Measurements from ENCODE around the gene GAB1.
A peak's percentile ranks its signal among the peaks of the same experiment; 100 is the strongest.

GAB1 gene

GRCh38 chr4:143294310-143294709, 42.4 kb upstream of the GAB1 start:
- no peak for TF ChIP-seq CTCF (IDR thresholded peaks at IDR 0.05; ENCODE audit: low read depth, low read length)
- DNase-seq = peak; percentile 70
- H3K27me3 ChIP-seq = no peaks in the 10 kb centered on the region
- H3K36me3 ChIP-seq = no peaks in the 10 kb centered on the region
- H3K9me3 ChIP-seq = no peaks in the 10 kb centered on the region
- H3K4me1 ChIP-seq = peaks cover 3% of the 10 kb centered on the region; the same call in 1 of the 2 replicates
- no peak overlapping the region for H3K4me3 ChIP-seq (ENCODE audit: low read depth, low read length)

GRCh38 chr4:143294710-143295275, 41.9 kb upstream of the GAB1 start:
- DNase-seq = no peak
- no peak overlapping the region for H3K4me3 ChIP-seq (ENCODE audit: low read depth, low read length)
- no peaks in the 10 kb centered on the region for H3K27me3 ChIP-seq
- no peaks in the 10 kb centered on the region for H3K9me3 ChIP-seq
- peaks cover 3% of the 10 kb centered on the region; the same call in 1 of the 2 replicates for H3K4me1 ChIP-seq
- H3K36me3 ChIP-seq = no peaks in the 10 kb centered on the region
- TF ChIP-seq CTCF (IDR thresholded peaks at IDR 0.05; ENCODE audit: low read depth, low read length) = no peak

- Histone ChIP-seq H3K36me3 (no peaks in the 10 kb centered on the region), H3K4me3 (ENCODE audit: low read depth, low read length) (no peak overlapping the region), H3K27me3 (no peaks in the 10 kb centered on the region), H3K9me3 (no peaks in the 10 kb centered on the region), H3K4me1 (peaks cover 3% of the 10 kb centered on the region; the same call in 1 of the 2 replicates)
- no peak for DNase-seq
- TF ChIP-seq CTCF (IDR thresholded peaks at IDR 0.05; ENCODE audit: low read depth, low read length) = no peak
Observed at GRCh38 chr4:143296397-143297067, 40.1 kb upstream of the GAB1 start.

GRCh38 chr4:143300860-143301259, 35.8 kb upstream of the GAB1 start:
- Histone ChIP-seq H3K36me3 (no peaks in the 10 kb centered on the region), H3K27me3 (no peaks in the 10 kb centered on the region), H3K9me3 (no peaks in the 10 kb centered on the region), H3K4me3 (ENCODE audit: low read depth, low read length) (no peak overlapping the region), H3K4me1 (peaks cover 3% of the 10 kb centered on the region; the same call in 1 of the 2 replicates)
- TF ChIP-seq CTCF (IDR thresholded peaks at IDR 0.05; ENCODE audit: low read depth, low read length) = no peak
- DNase-seq = no peak

- Histone ChIP-seq H3K27me3 (no peaks in the 10 kb centered on the region), H3K36me3 (no peaks in the 10 kb centered on the region), H3K9me3 (no peaks in the 10 kb centered on the region), H3K4me1 (no peaks in the 10 kb centered on the region), H3K4me3 (ENCODE audit: low read depth, low read length) (no peak overlapping the region)
- TF ChIP-seq CTCF (IDR thresholded peaks at IDR 0.05; ENCODE audit: low read depth, low read length) = no peak
- no peak for DNase-seq
Observed at GRCh38 chr4:143302536-143302935, 34.1 kb upstream of the GAB1 start.

- Histone ChIP-seq H3K4me1 (no peaks in the 10 kb centered on the region), H3K36me3 (no peaks in the 10 kb centered on the region), H3K27me3 (no peaks in the 10 kb centered on the region), H3K9me3 (no peaks in the 10 kb centered on the region), H3K4me3 (ENCODE audit: low read depth, low read length) (no peak overlapping the region)
- no peak for DNase-seq
- TF ChIP-seq CTCF (IDR thresholded peaks at IDR 0.05; ENCODE audit: low read depth, low read length) = no peak
Observed at GRCh38 chr4:143306788-143307187, 29.9 kb upstream of the GAB1 start.
